Mammary epithelial cell (primary cell): ENCODE measurements around the gene SFT2D3.

Experiments
- EZH2 ChIP-seq: IDR thresholded peaks from 2 replicates; pipeline ENCODE4 v1.6.1; 2012; ENCODE audit warnings: low read length, inconsistent platforms, borderline replicate concordance
- TF ChIP-seq, protein P1 (sequence below), 2 donors: IDR thresholded peaks in 1 of 2; conservative IDR thresholded peaks in 1 of 2; 2 replicates each; pipeline ENCODE4 v1.5.1; 2011 to 2012; ENCODE audit warnings: inconsistent platforms in 2 of 2, low read length in 2 of 2, mild to moderate bottlenecking in 2 of 2, control low read depth in 1 of 2, low read depth in 1 of 2; ENCODE audit not compliant: insufficient read depth in 1 of 2; ENCODE audit errors: extremely low read depth in 1 of 2

DNA sequence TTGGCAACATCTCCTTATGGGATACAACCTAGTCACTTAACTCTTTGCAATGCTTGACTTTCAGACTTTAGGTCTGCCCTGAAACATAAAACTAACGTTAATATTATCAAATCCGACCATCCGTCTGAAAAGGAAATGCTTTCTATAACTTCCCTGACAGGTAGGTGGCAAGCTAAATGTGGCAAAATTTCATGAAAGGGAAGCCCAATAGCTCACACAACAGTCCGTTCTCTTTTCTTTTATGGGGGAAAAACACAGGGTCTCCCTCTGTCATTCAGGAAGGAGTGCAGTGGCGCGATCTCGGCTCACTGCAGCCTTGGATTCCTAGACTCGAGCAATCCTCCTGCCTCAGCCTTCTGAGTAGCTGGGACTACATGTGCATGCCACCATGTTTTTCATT lies 52.9 kb downstream of the SFT2D3 start:
- TF ChIP-seq, protein P1, sequence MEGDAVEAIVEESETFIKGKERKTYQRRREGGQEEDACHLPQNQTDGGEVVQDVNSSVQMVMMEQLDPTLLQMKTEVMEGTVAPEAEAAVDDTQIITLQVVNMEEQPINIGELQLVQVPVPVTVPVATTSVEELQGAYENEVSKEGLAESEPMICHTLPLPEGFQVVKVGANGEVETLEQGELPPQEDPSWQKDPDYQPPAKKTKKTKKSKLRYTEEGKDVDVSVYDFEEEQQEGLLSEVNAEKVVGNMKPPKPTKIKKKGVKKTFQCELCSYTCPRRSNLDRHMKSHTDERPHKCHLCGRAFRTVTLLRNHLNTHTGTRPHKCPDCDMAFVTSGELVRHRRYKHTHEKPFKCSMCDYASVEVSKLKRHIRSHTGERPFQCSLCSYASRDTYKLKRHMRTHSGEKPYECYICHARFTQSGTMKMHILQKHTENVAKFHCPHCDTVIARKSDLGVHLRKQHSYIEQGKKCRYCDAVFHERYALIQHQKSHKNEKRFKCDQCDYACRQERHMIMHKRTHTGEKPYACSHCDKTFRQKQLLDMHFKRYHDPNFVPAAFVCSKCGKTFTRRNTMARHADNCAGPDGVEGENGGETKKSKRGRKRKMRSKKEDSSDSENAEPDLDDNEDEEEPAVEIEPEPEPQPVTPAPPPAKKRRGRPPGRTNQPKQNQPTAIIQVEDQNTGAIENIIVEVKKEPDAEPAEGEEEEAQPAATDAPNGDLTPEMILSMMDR (conservative IDR thresholded peaks at IDR 0.05 in 1 of 2, IDR thresholded peaks at IDR 0.05 in 1 of 2; ENCODE audit: extremely low read depth in 1 of 2, insufficient read depth in 1 of 2, low read depth in 1 of 2, low read length in 2 of 2) = no peak
- no peak for TF ChIP-seq EZH2
